Mesothelial cell of epicardium (in vitro differentiated cells): ENCODE data around the gene ESPNL. TPM values are rescaled to one million over a fixed set of nuclear protein-coding genes. Genes with fewer than 3 reads are reported as not detected.

Experiments used
- DNase-seq, 2 experiments: peaks; one replicate each; pipeline ENCODE4 v3.0.0; 2021; ENCODE audit warnings: low spot score in 2 of 2; ENCODE audit not compliant: unreplicated experiment in 2 of 2
- H3K27ac Mint-ChIP-seq: 2 replicates; pipeline ENCODE4 v1.8.0; 2021; ENCODE audit warnings: mixed read lengths
- H3K27me3 Mint-ChIP-seq: 2 replicates; pipeline ENCODE4 v1.8.0; 2021; ENCODE audit warnings: low read depth, mixed read lengths
- H3K36me3 Mint-ChIP-seq: 2 replicates; pipeline ENCODE4 v1.8.0; 2021; ENCODE audit warnings: mixed read lengths
- H3K4me1 Mint-ChIP-seq: 2 replicates; pipeline ENCODE4 v1.8.0; 2021; ENCODE audit warnings: mixed read lengths
- H3K4me3 Mint-ChIP-seq: 2 replicates; pipeline ENCODE4 v1.8.0; 2021; ENCODE audit warnings: mild to moderate bottlenecking, moderate library complexity, mixed read lengths
- H3K9me3 Mint-ChIP-seq: 2 replicates; pipeline ENCODE4 v1.8.0; 2021; ENCODE audit warnings: mixed read lengths
- CTCF ChIP-seq: fragments of 200-600 bp; sonication (generic); IDR thresholded peaks from one replicate; pipeline ENCODE4 v1.5.0; 2021; ENCODE audit warnings: antibody characterized with exemption; ENCODE audit not compliant: unreplicated experiment
- total RNA-seq: library from RNA; stranded (reverse); gene quantifications from 3 replicates; pipeline ENCODE4 v1.2.1, GENCODE V29; 2021

The ESPNL gene
- total RNA-seq, 1 donor from 2014 or later: 0.38 TPM

- Mint-ChIP-seq H3K4me3 (no peak overlapping the region), H3K27ac (no peak overlapping the region), H3K27me3 (no peaks in the 10 kb centered on the region), H3K4me1 (no peaks in the 10 kb centered on the region), H3K9me3 (no peaks in the 10 kb centered on the region), H3K36me3 (no peaks in the 10 kb centered on the region)
- no peak for TF ChIP-seq CTCF
- no peak for DNase-seq
Measured at GRCh38 chr2:238128534-238129001, 28.4 kb downstream of the ESPNL start.

GRCh38 chr2:238129166-238130010, 29.2 kb downstream of the ESPNL start:
- TF ChIP-seq CTCF: no peak
- H3K27me3 Mint-ChIP-seq: no peaks in the 10 kb centered on the region
- H3K9me3 Mint-ChIP-seq: no peaks in the 10 kb centered on the region
- H3K4me1 Mint-ChIP-seq: no peaks in the 10 kb centered on the region
- no peak for DNase-seq
- no peak overlapping the region for H3K27ac Mint-ChIP-seq
- no peak overlapping the region for H3K4me3 Mint-ChIP-seq
- no peaks in the 10 kb centered on the region for H3K36me3 Mint-ChIP-seq

GRCh38 chr2:238130111-238130695, 30.1 kb downstream of the ESPNL start:
- Mint-ChIP-seq H3K27ac (no peak overlapping the region), H3K27me3 (no peaks in the 10 kb centered on the region), H3K4me1 (no peaks in the 10 kb centered on the region), H3K9me3 (no peaks in the 10 kb centered on the region), H3K4me3 (no peak overlapping the region), H3K36me3 (no peaks in the 10 kb centered on the region)
- no peak for DNase-seq
- no peak for TF ChIP-seq CTCF

- Mint-ChIP-seq H3K4me3 (no peak overlapping the region), H3K9me3 (no peaks in the 10 kb centered on the region), H3K4me1 (no peaks in the 10 kb centered on the region), H3K27me3 (no peaks in the 10 kb centered on the region), H3K36me3 (no peaks in the 10 kb centered on the region), H3K27ac (no peak overlapping the region)
- no peak for TF ChIP-seq CTCF
- no peak for DNase-seq
Measured at GRCh38 chr2:238130696-238131628, 30.8 kb downstream of the ESPNL start.

GRCh38 chr2:238131761-238132462, 31.8 kb downstream of the ESPNL start:
- Mint-ChIP-seq H3K9me3 (no peaks in the 10 kb centered on the region), H3K27me3 (no peaks in the 10 kb centered on the region), H3K4me3 (no peak overlapping the region), H3K27ac (no peak overlapping the region), H3K4me1 (no peaks in the 10 kb centered on the region), H3K36me3 (no peaks in the 10 kb centered on the region)
- no peak for DNase-seq
- no peak for TF ChIP-seq CTCF
